Keratinocyte (primary cell): ENCODE results near the gene HES2. TPM values are rescaled to one million over a fixed set of nuclear protein-coding genes. Genes with fewer than 3 reads are reported as not detected.
A peak's percentile ranks its signal among the peaks of the same experiment; 100 is the strongest.

Source experiments
- DNase-seq: peaks from one replicate; pipeline ENCODE4 v3.0.0-alpha.2; 2011; ENCODE audit warnings: low read depth, missing footprints, low spot score
- FAIRE-seq: peaks from 2 replicates; lab custom pipeline; 2011; peaks lifted over from hg19 to GRCh38; lab: Jason Lieb, UNC
- H2AFZ ChIP-seq: 2 replicates; pipeline ENCODE4 v1.6.0; 2012; ENCODE audit warnings: low read length, control low read depth, inconsistent platforms; ENCODE audit not compliant: control insufficient read depth
- H3K27ac ChIP-seq: 2 replicates; pipeline ENCODE4 v1.5.1; 2011; ENCODE audit warnings: low read length; ENCODE audit not compliant: control insufficient read depth, insufficient read depth
- H3K27me3 ChIP-seq: 3 replicates; pipeline ENCODE4 v1.6.0; 2011; ENCODE audit warnings: low read length; ENCODE audit not compliant: control insufficient read depth, insufficient read depth; ENCODE audit errors: extremely low read depth
- H3K36me3 ChIP-seq, 2 experiments: 2 replicates in 1 of 2; 3 replicates in 1 of 2; pipeline ENCODE4 v1.5.1; 2011; ENCODE audit warnings: low read length in 2 of 2, mild to moderate bottlenecking in 1 of 2; ENCODE audit not compliant: control insufficient read depth in 2 of 2, insufficient read depth in 2 of 2; ENCODE audit errors: extremely low read depth in 1 of 2
- H3K4me1 ChIP-seq: 3 replicates; pipeline ENCODE4 v1.5.1; 2011; ENCODE audit warnings: low read length; ENCODE audit not compliant: control insufficient read depth, insufficient read depth; ENCODE audit errors: extremely low read depth
- H3K4me2 ChIP-seq: 3 replicates; pipeline ENCODE4 v1.6.0; 2011; ENCODE audit warnings: low read depth, low read length; ENCODE audit not compliant: control insufficient read depth, insufficient read depth; ENCODE audit errors: extremely low read depth
- H3K4me3 ChIP-seq, 3 experiments: fragments of 200-600 bp in 1 of 3; sonication (generic) in 1 of 3; 2 replicates in 2 of 3; 3 replicates in 1 of 3; pipeline ENCODE4 v1.5.1; 2011 to 2016; ENCODE audit warnings: low read length in 3 of 3, mild to moderate bottlenecking in 3 of 3, control low read depth in 2 of 3, inconsistent platforms in 1 of 3, low read depth in 1 of 3, mixed read lengths in 1 of 3, mixed run types in 1 of 3, moderate library complexity in 1 of 3; ENCODE audit not compliant: control insufficient read depth in 2 of 3, insufficient read depth in 2 of 3; ENCODE audit errors: extremely low read depth in 1 of 3
- H3K79me2 ChIP-seq: 2 replicates; pipeline ENCODE4 v1.6.0; 2012; ENCODE audit warnings: low read length; ENCODE audit not compliant: control insufficient read depth, insufficient read depth
- H3K9ac ChIP-seq: 3 replicates; pipeline ENCODE4 v1.6.0; 2011; ENCODE audit warnings: low read length; ENCODE audit not compliant: control insufficient read depth, insufficient read depth; ENCODE audit errors: extremely low read depth
- H3K9me1 ChIP-seq: 3 replicates; pipeline ENCODE4 v1.6.0; 2011; ENCODE audit warnings: low read length; ENCODE audit not compliant: control insufficient read depth, insufficient read depth; ENCODE audit errors: extremely low read depth
- H3K9me3 ChIP-seq: 2 replicates; pipeline ENCODE4 v1.5.1; 2012; ENCODE audit warnings: low read depth, low read length; ENCODE audit not compliant: control insufficient read depth
- H4K20me1 ChIP-seq: 3 replicates; pipeline ENCODE4 v1.6.0; 2011; ENCODE audit warnings: low read length; ENCODE audit not compliant: control insufficient read depth, insufficient read depth; ENCODE audit errors: extremely low read depth
- CTCF ChIP-seq, 3 experiments: IDR thresholded peaks in 1 of 3; conservative IDR thresholded peaks in 1 of 3; optimal IDR thresholded peaks in 1 of 3; 2 replicates in 2 of 3; 3 replicates in 1 of 3; pipeline versions ENCODE3 to v1.5.1; 2011; ENCODE audit warnings: low read length in 3 of 3, mild to moderate bottlenecking in 3 of 3, moderate library complexity in 2 of 3, control low read depth in 1 of 3, inconsistent platforms in 1 of 3; ENCODE audit not compliant: insufficient read depth in 2 of 3; ENCODE audit errors: extremely low read depth in 1 of 3
- EZH2 ChIP-seq: IDR thresholded peaks from one replicate; pipeline ENCODE4 v1.6.1; 2012; ENCODE audit warnings: inconsistent platforms, mild to moderate bottlenecking, low read length, moderate library complexity
- dilution Hi-C: fragments of 300-500 bp; cut with MboI; formaldehyde crosslinking; loops from one replicate; pipeline ENCODE4 v1.7.0; 2020; ENCODE audit warnings: low sequenced_read_pairs; ENCODE audit not compliant: extremely low pct_ligation_motif_present
- polyA plus RNA-seq, 5 experiments: library from polyadenylated mRNA; depleted of rRNA in 3 of 5; stranded (reverse) in 3 of 5; stranded (forward) in 1 of 5; unstranded in 1 of 5; fragments of >200 nt; gene quantifications; 1 replicate in 1 of 5; 2 replicates in 3 of 5; 3 replicates in 1 of 5; pipeline versions ENCODE4 v1.2.1 to v1.2.3, GENCODE V29; 2011 to 2012; ENCODE audit warnings: missing spikeins in 2 of 5, low read depth in 1 of 5, low replicate concordance in 1 of 5

The HES2 gene
- polyA plus RNA-seq, 1 donor (not counting 4 experiments of a cell fraction or from before 2014, with no cell fraction given), result 30.1 TPM

- Histone ChIP-seq H3K27me3 (peaks cover 55% of the 10 kb centered on the region), H3K79me2 (no peaks in the 10 kb centered on the region), H3K9me1 (no peaks in the 10 kb centered on the region), H3K4me1 (no peaks in the 10 kb centered on the region), H3K4me2 (peak overlapping the region; percentile 22), H4K20me1 (no peaks in the 10 kb centered on the region), H3K27ac (no peak overlapping the region), H2AFZ (no peak overlapping the region), H3K36me3 (no peaks in the 10 kb centered on the region), H3K9me3 (no peaks in the 10 kb centered on the region), H3K9ac (no peak overlapping the region), H3K4me3 (no peak overlapping the region)
- dilution Hi-C loops, result no loop called here
- no peak for FAIRE-seq
- peak; percentile 69 for TF ChIP-seq EZH2
- no peak for TF ChIP-seq CTCF (optimal IDR thresholded peaks at IDR 0.05 in 1 of 3, IDR thresholded peaks at IDR 0.05 in 1 of 3, conservative IDR thresholded peaks at IDR 0.05 in 1 of 3; ENCODE audit: extremely low read depth in 1 of 3, insufficient read depth in 2 of 3, low read length in 3 of 3)
- no peak for DNase-seq
These were observed 29.3 kb upstream of the HES2 start for GRCh38 chr1:6448749-6449631.

GRCh38 chr1:6447818-6448748 lies 28.4 kb upstream of the HES2 start:
- Histone ChIP-seq H3K4me3 (no peak overlapping the region), H3K27ac (no peak overlapping the region)

More at GRCh38 chr1:6447818-6448748, 28.4 kb upstream of the HES2 start:
- Histone ChIP-seq H3K79me2 (no peaks in the 10 kb centered on the region), H3K36me3 (no peaks in the 10 kb centered on the region), H3K4me1 (no peaks in the 10 kb centered on the region), H4K20me1 (no peaks in the 10 kb centered on the region), H3K9me3 (no peaks in the 10 kb centered on the region), H2AFZ (no peak overlapping the region), H3K9me1 (no peaks in the 10 kb centered on the region), H3K9ac (no peak overlapping the region), H3K4me2 (peak overlapping the region; percentile 22), H3K27me3 (peaks cover 46% of the 10 kb centered on the region)
- no peak for FAIRE-seq
- dilution Hi-C loops, result no loop called here
- no peak for DNase-seq
- TF ChIP-seq CTCF (optimal IDR thresholded peaks at IDR 0.05 in 1 of 3, IDR thresholded peaks at IDR 0.05 in 1 of 3, conservative IDR thresholded peaks at IDR 0.05 in 1 of 3; ENCODE audit: extremely low read depth in 1 of 3, insufficient read depth in 2 of 3, low read length in 3 of 3) (peak in 1 of 3 experiments; percentile 24), EZH2 (peak; percentile 68)
